Uterine smooth muscle cell (primary cell): ENCODE data around the gene LRRC56. TPM values are rescaled to one million over a fixed set of nuclear protein-coding genes. Genes with fewer than 3 reads are reported as not detected.

Experiments used
- total RNA-seq: library from RNA; depleted of rRNA; stranded (reverse); fragments of >200 nt; gene quantifications from 2 replicates; pipeline ENCODE4 v1.2.3, GENCODE V29; 2014

The LRRC56 gene
- 0.62 and 0.77 TPM in 2 replicates for total RNA-seq

GRCh38 chr11:536841-537621, at the start of gene LRRC56:
Gene LRRC56 (plus strand): TSS chr11:537527. CDS start chr11:540685, 3,158 bp downstream.

GRCh38 chr11:506995-507726, 30.2 kb upstream of the LRRC56 start, which contains the start of gene RNH1:
Gene RNH1 (minus strand): TSS chr11:507242. CDS start chr11:502162, 5,080 bp downstream.

GRCh38 chr11:535519-536454, 1.5 kb upstream of the LRRC56 start, which contains the start of gene HRAS:
Gene HRAS (minus strand): TSS chr11:535576.

GRCh38 chr11:560305-561147, 23.2 kb downstream of the LRRC56 start, which contains the start of the genes LMNTD2 and RASSF7:
Gene LMNTD2 (minus strand): TSS chr11:560738. CDS start chr11:560716, 22 bp downstream.
Gene RASSF7 (plus strand): TSS chr11:560970. CDS start chr11:561769, 799 bp downstream.

GRCh38 chr11:575996-576768, 38.9 kb downstream of the LRRC56 start, which contains the start of gene PHRF1:
Gene PHRF1 (plus strand): TSS chr11:576470. CDS start chr11:581513, 5,043 bp downstream.

Other genes starting within 250 kb of the LRRC56 start
- gene PGGHG, start 248.4 kb upstream of the LRRC56 start, total RNA-seq = 7.3 and 10.7 TPM in 2 replicates
- not detected in 2 replicates for gene IFITM5, start 238.0 kb upstream of the LRRC56 start, total RNA-seq
- gene IFITM2, start 229.7 kb upstream of the LRRC56 start, total RNA-seq = 11.0 and 15.6 TPM in 2 replicates
- gene IFITM1, start 223.5 kb upstream of the LRRC56 start, total RNA-seq = 12.1 and 23.9 TPM in 2 replicates
- gene IFITM3, start 216.7 kb upstream of the LRRC56 start, total RNA-seq = 17.3 and 29.5 TPM in 2 replicates
- 1.00 and 1.8 TPM in 2 replicates for gene B4GALNT4, start 168.0 kb upstream of the LRRC56 start, total RNA-seq
- gene PKP3, start 143.3 kb upstream of the LRRC56 start, total RNA-seq = 0.66 and 0.87 TPM in 2 replicates
- 6.0 and 8.2 TPM in 2 replicates for gene SIGIRR, start 122.5 kb upstream of the LRRC56 start, total RNA-seq
- gene ANO9, start 95.5 kb upstream of the LRRC56 start, total RNA-seq = not detected in 2 replicates
- gene PTDSS2, start 87.2 kb upstream of the LRRC56 start, total RNA-seq = 46.3 and 58.1 TPM in 2 replicates
- gene RNH1, start 30.3 kb upstream of the LRRC56 start, total RNA-seq = 402 and 468 TPM in 2 replicates
- 51.5 and 91.3 TPM in 2 replicates for gene HRAS, start 2.0 kb upstream of the LRRC56 start, total RNA-seq
- 0.11 and 0.62 TPM in 2 replicates for gene LMNTD2, start 23.2 kb downstream of the LRRC56 start, total RNA-seq
- 4.3 and 6.7 TPM in 2 replicates for gene RASSF7, start 23.4 kb downstream of the LRRC56 start, total RNA-seq
- gene PHRF1, start 38.9 kb downstream of the LRRC56 start, total RNA-seq = 33.1 and 38.7 TPM in 2 replicates
- 4.5 and 7.4 TPM in 2 replicates for gene IRF7, start 78.4 kb downstream of the LRRC56 start, total RNA-seq
- gene CDHR5, start 87.4 kb downstream of the LRRC56 start, total RNA-seq = not detected in 2 replicates
- gene SCT, start 89.7 kb downstream of the LRRC56 start, total RNA-seq = not detected in 2 replicates
- gene DRD4, start 99.7 kb downstream of the LRRC56 start, total RNA-seq = 0.11 TPM in 1 of 2 replicates, not detected in the other
- gene DEAF1, start 157.7 kb downstream of the LRRC56 start, total RNA-seq = 19.9 and 31.0 TPM in 2 replicates
- gene TMEM80, start 158.3 kb downstream of the LRRC56 start, total RNA-seq = 9.9 and 10.5 TPM in 2 replicates
- gene EPS8L2, start 168.7 kb downstream of the LRRC56 start, total RNA-seq = 28.1 and 39.4 TPM in 2 replicates
- gene TALDO1, start 209.9 kb downstream of the LRRC56 start, total RNA-seq = 117 and 152 TPM in 2 replicates
- 28.3 and 31.2 TPM in 2 replicates for gene GATD1, start 240.0 kb downstream of the LRRC56 start, total RNA-seq